NCI-H2196 (cell line): ENCODE results near the gene ZNF521.
"Not testable (repeated sequence)": the region's sequence is repeated elsewhere in the genome, so short reads cannot be mapped to it uniquely, and the experiment has no call there.

Experiments used
- DNase-seq: peaks from one replicate; lab custom pipeline; 2025; ENCODE audit not compliant: unreplicated experiment; lab: John Stamatoyannopoulos, UW

Gene ZNF521

GRCh38 chr18:25047421-25047820 is 304.5 kb downstream of the ZNF521 start:
- DNase-seq = no peak

- no peak for DNase-seq
Observed at GRCh38 chr18:25044694-25045093, 307.3 kb downstream of the ZNF521 start.

GRCh38 chr18:25043104-25043503 is 308.9 kb downstream of the ZNF521 start:
- no peak for DNase-seq

- DNase-seq = no peak
Observed at GRCh38 chr18:25042641-25043051, 309.3 kb downstream of the ZNF521 start.

DNA sequence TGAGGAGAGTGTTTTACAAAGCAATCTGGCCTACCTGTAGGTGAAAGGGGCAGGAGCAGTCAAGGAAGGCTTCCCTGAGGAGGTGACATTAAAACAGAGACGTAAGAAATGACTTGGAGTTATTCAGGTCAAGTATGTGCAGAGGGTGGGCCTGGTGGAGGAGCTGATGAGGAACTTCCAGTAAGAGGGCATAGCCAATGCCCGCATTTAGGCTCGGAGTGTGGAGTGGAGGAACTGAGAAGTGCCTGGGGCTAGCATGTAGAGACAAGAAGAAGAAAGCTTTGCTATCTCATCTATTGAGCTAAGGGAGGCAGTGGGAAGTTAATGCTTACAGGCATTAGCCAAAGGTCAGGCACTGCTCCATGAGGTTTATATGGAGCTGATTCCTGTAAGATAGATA is 312.2 kb downstream of the ZNF521 start:
- no peak for DNase-seq

GRCh38 chr18:25038261-25038660 is 313.7 kb downstream of the ZNF521 start:
- no peak for DNase-seq

DNA sequence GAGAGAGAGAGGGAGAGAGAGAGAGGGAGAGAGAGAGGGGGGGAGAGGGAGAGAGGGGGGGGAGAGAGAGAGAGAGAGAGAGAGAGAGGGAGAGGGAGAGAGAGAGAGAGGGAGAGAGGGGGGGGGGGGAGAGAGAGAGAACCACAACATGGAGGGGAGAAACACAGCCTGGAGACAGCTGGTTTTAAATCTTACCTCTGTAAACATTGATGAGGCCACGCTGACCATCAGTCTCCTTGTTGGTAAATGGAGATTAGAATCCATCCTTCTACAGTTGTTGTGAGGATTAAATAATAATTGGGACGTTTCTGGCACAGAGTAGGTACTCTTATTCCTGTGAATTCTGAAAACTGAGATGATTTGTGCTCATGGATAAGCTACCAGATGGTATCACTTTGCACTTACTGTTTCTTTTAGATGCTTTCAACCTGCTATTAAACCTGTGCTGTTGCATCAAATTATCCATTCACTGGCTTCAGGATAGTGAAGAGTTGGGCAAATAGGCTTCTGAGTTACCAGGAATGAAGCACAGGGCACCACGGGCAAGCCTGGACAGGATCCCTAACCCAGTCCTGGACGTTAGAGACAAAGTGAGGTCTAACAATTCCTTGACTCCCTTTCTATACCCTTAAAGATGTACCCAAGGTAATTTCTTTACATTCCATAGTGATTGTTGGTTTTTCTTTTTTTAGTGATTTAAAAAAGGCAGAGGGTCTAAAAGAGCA is 318.1 kb downstream of the ZNF521 start:
- no peak for DNase-seq

GRCh38 chr18:25033175-25033574 is 318.8 kb downstream of the ZNF521 start:
- DNase-seq = not testable (repeated sequence)

DNA sequence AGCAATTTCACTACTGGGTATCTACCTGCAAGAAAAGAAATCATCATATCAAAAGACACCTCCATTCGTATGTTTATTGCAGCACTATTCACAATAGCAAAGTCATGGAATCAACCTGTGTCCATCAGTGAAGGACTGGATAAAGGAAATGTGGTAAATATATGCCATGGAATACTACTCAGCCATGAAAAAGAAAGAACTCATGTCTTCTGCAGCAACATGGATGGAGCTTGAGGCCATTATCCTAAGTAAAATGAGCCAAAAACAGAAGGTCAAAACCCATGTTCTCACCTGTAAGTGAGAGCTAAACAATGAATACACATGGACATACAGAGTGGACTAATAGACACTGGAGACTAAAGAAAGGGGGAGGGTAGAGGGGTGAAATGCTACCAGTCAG is 322.2 kb downstream of the ZNF521 start:
- DNase-seq = no peak

GRCh38 chr18:25019931-25020330 is 332.0 kb downstream of the ZNF521 start:
- no peak for DNase-seq

DNA sequence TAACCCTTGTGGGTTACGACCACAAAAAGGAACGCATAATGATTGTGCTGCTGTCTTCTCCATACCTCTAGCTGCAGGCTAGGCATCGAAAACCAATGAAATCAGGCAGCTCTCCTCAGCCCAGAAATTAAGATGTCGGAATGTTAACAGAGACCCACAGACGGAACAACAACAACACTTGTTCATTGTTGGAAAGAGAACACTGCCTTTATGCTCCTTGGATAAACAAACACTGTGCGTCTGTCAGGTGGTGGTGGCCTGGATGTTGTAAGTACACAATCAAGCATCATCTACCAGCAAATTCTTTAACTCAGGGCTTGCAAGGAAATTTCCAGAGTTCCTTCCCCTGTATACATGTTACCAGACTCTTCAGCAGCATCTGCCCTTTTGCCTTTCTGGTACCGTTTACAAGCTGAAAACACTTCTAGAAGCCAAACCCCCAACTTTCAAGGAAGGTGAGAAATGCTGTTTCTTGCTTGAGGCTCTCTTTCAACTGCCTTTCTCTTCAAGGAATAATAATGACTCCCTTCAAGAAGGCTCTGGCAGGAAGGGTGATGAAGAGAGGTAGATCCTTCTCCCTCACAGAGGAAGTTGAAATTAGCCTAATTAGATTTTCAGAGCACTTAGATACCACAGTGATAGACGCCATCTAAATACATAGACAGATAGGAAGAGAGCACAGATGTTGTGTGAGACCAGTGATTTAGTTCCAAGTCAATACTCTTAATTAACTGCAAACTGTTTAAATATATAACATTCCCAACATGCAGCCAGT is 332.7 kb downstream of the ZNF521 start:
- DNase-seq = no peak

- no peak for DNase-seq
Observed at GRCh38 chr18:25016666-25017065, 335.3 kb downstream of the ZNF521 start.

DNA sequence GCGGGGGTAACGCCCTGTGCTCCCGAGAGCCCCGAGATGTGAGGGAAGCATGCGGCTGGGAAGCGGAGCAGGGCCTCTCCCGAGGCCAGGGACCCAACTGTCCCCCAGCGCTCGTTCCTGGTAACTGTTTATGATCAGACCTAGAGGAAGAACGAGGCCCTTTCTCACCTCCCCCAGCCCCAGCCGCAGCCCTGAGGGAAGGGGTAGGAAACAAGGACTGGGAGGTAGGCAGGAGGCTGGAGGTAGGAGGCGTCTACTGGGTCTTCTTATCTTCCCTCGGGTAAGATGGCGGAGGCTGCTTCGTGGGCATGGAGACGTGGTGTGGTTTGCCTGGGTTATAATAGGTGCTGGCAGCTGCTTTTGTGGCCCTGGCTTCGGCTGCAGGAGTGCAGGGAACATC is 335.8 kb downstream of the ZNF521 start:
- no peak for DNase-seq
